GM13977 (cell line): Measurements from ENCODE around the gene MTA1.

ENCODE experiments used
- DNase-seq: peaks from one replicate; pipeline ENCODE4 v3.0.0; 2012; ENCODE audit warnings: low spot score
- CTCF ChIP-seq: IDR thresholded peaks from 2 replicates; pipeline ENCODE4 v1.5.1; 2012; ENCODE audit warnings: mild to moderate bottlenecking, control low read depth; ENCODE audit not compliant: insufficient read depth; ENCODE audit errors: extremely low read depth, missing control alignments
- in situ Hi-C: fragments of 300-500 bp; cut with MboI; formaldehyde crosslinking; loops from one replicate; pipeline ENCODE4 v1.12.0; 2022; ENCODE audit warnings: low sequenced_read_pairs, low pct_unique_long_range_greater_than_20kb, mixed read lengths, inconsistent platforms; ENCODE audit not compliant: unreplicated experiment

Gene MTA1

GRCh38 chr14:105423488-105424195 is 4.0 kb downstream of the MTA1 start:
- in situ Hi-C loops = no loop called here

GRCh38 chr14:105424861-105425260 is 5.2 kb downstream of the MTA1 start:
- TF ChIP-seq CTCF = no peak
- DNase-seq = no peak
- in situ Hi-C loops = no loop called here

More at GRCh38 chr14:105423488-105424195, 4.0 kb downstream of the MTA1 start:
- TF ChIP-seq CTCF = no peak
- DNase-seq = no peak

- DNase-seq = no peak
- TF ChIP-seq CTCF = no peak
- in situ Hi-C loops = no loop called here
Measured at GRCh38 chr14:105425823-105426247, 6.2 kb downstream of the MTA1 start.

GRCh38 chr14:105426416-105427130 is 6.9 kb downstream of the MTA1 start:
- in situ Hi-C loops = no loop called here
- DNase-seq = no peak
- no peak for TF ChIP-seq CTCF

GRCh38 chr14:105427412-105427811 is 7.8 kb downstream of the MTA1 start:
- in situ Hi-C loops = no loop called here
- no peak for DNase-seq
- no peak for TF ChIP-seq CTCF

- no peak for DNase-seq
- in situ Hi-C loops = no loop called here
- TF ChIP-seq CTCF = no peak
Measured at GRCh38 chr14:105427936-105428485, 8.4 kb downstream of the MTA1 start.
